HCT116 (cell line): ENCODE results near the gene EPHA10.

ENCODE experiments used
- EZH2 ChIP-seq: fragments of 200-600 bp; sonication (generic); IDR thresholded peaks from 2 replicates; pipeline ENCODE4 v1.6.1; 2017; ENCODE audit warnings: antibody characterized with exemption, mixed run types
- RAD21 ChIP-seq: IDR thresholded peaks from 2 replicates; pipeline ENCODE4 v1.6.1; 2012; ENCODE audit warnings: low read depth, mild to moderate bottlenecking
- SIN3A ChIP-seq: IDR thresholded peaks from 2 replicates; pipeline ENCODE4 v1.6.1; 2012; ENCODE audit warnings: low read depth
- SRF ChIP-seq: IDR thresholded peaks from 2 replicates; pipeline ENCODE4 v1.6.1; 2012; ENCODE audit warnings: low read depth
- ZBTB33 ChIP-seq: IDR thresholded peaks from 2 replicates; pipeline ENCODE4 v1.6.1; 2011; ENCODE audit warnings: mild to moderate bottlenecking, low read length, moderate library complexity; ENCODE audit not compliant: insufficient replicate concordance; ENCODE audit errors: extremely low read depth
- TF ChIP-seq, protein P1 (sequence below), 3 experiments: fragments of 200-600 bp in 1 of 3; sonication (generic) in 1 of 3; IDR thresholded peaks in 2 of 3; conservative IDR thresholded peaks in 1 of 3; 2 replicates each; pipeline ENCODE4 v1.5.1; 2012 to 2017; ENCODE audit warnings: low read depth in 2 of 3, low read length in 2 of 3, antibody characterized with exemption in 1 of 3, borderline replicate concordance in 1 of 3, control low read depth in 1 of 3, mild to moderate bottlenecking in 1 of 3, mixed read lengths in 1 of 3, mixed run types in 1 of 3, moderate library complexity in 1 of 3; ENCODE audit not compliant: insufficient read depth in 1 of 3

GRCh38 chr1:37764888-37765441, at the start of gene EPHA10:
- TF ChIP-seq SRF (no peak), SIN3A (no peak), RAD21 (no peak), ZBTB33 (no peak), EZH2 (no peak)
- TF ChIP-seq, protein P1, sequence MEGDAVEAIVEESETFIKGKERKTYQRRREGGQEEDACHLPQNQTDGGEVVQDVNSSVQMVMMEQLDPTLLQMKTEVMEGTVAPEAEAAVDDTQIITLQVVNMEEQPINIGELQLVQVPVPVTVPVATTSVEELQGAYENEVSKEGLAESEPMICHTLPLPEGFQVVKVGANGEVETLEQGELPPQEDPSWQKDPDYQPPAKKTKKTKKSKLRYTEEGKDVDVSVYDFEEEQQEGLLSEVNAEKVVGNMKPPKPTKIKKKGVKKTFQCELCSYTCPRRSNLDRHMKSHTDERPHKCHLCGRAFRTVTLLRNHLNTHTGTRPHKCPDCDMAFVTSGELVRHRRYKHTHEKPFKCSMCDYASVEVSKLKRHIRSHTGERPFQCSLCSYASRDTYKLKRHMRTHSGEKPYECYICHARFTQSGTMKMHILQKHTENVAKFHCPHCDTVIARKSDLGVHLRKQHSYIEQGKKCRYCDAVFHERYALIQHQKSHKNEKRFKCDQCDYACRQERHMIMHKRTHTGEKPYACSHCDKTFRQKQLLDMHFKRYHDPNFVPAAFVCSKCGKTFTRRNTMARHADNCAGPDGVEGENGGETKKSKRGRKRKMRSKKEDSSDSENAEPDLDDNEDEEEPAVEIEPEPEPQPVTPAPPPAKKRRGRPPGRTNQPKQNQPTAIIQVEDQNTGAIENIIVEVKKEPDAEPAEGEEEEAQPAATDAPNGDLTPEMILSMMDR (IDR thresholded peaks at IDR 0.05 in 2 of 3, conservative IDR thresholded peaks at IDR 0.05 in 1 of 3; ENCODE audit: borderline replicate concordance in 1 of 3, insufficient read depth in 1 of 3, low read depth in 2 of 3, low read length in 2 of 3), result no peak
